GM18907 (cell line): ENCODE data around the gene SSH2.

Source experiments
- ATAC-seq: cut with Tn5 transposase; IDR thresholded peaks from one replicate; pipeline ENCODE4 v1.9.1; 2021; ENCODE audit warnings: mild to moderate bottlenecking, moderate library complexity; ENCODE audit not compliant: unreplicated experiment

Gene SSH2

DNA sequence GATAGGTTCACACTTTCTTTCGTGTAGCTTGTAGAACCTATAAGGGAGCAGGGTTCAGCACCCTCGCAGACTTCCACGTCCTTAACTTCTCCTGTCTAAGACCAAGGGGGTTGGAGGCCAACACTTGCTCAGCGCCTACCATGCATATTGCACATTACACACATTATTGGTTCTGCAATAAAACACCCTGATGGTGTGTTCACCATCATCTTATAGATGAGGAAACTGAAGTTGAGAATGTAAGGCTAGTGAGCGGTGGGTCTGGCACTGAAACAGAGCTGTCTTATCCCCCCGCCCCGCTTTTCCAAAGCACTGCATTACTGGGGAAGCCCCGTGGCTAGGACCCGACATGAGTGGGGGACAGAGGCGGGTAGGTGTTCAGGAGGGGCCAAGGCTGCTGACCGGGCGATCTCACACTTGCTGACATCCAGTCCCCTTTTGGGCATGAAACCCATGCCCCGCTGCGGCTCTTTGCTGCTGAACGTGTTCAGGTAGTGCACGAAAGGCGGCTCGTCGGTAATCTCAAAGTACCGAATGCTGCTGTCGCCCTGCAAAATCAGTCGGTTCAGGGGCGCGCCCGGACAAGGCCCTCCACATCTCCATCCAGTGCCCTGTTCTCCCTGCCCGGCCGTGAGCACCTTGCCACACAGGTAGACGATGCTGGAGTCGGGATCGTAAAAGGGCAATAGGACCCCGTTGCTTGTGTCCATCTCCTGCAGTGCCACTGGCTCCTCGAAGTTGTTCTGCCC, 313.6 kb downstream of the SSH2 start:
- no peak for ATAC-seq

GRCh38 chr17:29615492-29616299, 314.3 kb downstream of the SSH2 start:
- ATAC-seq, result peak; percentile 50

GRCh38 chr17:29615048-29615385, 315.0 kb downstream of the SSH2 start:
- ATAC-seq, result no peak

DNA sequence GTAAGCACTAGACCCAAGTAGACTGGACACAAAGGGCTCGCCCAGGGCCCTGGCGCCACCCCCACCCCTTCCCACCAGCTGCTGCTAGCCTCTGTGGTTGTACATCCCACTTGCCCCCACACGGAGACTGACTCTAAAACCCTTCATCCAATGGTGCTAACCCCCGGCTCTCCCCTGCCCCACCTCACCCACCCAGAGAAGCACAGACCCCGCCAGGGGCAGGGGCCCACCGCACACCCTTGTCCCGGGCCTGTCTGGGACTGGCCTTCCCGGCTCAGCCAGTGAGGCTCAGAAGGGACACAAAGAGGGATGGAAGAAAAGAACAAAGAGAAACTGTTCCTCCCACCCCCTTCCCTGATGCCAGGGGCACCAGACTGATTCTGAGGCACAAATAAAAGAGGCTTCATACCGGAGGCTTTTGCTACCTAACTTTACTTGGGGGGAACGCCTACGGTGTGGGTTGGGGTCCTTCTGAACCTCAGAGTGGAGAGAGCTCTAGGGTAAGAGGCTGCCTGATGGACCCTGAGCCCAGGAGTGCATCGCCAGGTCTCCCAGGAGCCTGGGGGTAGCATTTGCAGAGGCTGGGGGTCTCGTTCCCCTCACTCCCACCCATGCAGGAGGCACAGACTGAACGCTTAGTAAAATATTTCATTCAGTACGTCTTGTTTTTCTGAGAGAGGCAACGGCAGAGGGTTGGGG, 315.5 kb downstream of the SSH2 start:
- no peak for ATAC-seq

DNA sequence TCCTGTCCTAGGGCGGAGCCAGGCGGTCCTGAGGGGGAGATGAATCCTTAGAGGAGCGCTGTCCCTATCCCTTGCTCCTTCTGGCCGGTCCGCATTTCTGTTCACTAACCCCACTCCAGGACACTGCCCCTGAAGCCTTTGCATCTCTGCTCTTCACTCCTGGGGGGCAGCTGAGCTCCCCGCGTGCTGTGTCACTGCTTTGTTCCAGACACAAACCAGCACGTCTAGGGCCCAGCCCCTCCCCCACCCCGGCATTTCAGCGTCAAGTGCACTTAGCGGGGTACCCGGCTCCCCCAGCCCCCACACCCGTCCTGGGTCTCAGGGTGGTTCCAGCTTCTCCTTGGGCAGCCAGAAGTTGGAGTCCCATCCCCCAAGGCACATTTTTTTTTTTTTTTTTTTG, 316.2 kb downstream of the SSH2 start:
- no peak for ATAC-seq

DNA sequence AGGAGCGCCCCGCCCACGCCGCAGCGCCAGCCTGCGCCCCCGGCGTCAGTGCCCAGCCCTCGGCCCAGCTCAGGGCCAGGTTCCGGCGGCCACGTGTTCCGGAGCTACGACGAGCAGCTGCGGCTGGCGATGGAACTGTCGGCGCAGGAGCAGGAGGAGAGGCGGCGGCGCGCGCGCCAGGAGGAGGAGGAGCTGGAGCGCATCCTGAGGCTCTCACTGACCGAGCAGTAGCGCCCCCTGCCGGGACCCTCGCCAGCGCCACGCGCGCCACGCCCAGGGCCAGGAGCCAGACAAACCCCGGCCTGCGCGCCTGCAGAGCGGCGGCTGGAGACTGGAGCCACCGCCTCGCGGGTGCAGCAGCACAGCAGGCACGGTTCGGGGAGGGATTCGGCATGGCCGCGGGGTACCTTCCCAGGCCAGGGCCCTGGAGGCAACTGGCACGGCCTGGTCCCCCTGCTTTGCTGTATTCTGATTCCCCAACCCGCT, 316.6 kb downstream of the SSH2 start:
- ATAC-seq, result no peak

- no peak for ATAC-seq
These were observed 317.4 kb downstream of the SSH2 start for GRCh38 chr17:29612404-29613280.

DNA sequence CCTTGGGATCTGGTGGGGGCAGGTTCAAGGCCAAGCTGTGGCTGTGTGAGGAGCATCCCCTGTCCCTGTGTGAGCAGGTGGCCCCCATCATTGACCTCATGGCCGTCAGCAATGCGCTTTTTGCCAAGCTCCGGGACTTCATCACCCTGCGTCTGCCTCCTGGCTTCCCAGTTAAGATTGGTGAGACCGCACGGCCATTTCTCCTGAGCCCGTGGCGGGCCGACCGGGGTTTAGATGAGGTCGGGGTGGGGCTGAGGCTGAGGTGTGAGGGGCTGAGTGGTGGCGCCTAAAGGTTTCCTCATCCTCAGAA, 318.0 kb downstream of the SSH2 start:
- no peak for ATAC-seq

DNA sequence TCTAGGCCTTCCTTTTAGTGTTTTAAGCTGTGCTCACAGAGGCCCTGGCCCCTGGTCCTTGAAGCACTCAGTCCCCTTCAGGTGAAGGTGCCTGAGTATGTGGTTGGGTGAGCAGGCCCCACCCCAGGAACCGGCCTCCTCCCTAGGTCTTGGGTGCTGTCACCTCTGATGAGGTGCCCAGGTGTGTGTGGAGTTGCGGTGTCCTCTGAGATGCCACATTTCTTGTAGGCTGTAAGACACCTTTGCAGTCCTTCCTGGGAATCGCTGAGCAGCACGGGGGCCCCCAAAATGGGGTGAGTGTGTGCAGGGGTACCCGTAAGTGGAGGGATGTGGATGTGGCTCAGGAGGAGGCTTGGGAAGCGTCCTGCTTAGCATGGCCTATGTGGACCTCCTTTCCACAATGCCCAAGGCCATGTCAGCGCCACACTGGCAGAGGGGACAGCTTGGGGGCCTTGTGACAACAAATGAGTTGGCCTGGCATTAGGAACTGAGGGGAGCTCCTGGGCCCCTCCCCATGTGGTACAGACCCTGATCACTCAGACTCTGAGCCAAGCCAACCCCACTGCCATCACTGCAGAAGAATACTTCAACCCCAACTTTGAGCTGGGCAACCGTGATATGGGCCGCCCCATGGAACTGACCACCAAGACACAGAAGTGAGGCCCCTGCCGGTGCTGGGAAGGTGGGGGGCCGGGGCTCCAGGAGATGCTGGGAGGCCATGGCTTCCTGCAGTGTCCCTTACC, 318.5 kb downstream of the SSH2 start:
- no peak for ATAC-seq

DNA sequence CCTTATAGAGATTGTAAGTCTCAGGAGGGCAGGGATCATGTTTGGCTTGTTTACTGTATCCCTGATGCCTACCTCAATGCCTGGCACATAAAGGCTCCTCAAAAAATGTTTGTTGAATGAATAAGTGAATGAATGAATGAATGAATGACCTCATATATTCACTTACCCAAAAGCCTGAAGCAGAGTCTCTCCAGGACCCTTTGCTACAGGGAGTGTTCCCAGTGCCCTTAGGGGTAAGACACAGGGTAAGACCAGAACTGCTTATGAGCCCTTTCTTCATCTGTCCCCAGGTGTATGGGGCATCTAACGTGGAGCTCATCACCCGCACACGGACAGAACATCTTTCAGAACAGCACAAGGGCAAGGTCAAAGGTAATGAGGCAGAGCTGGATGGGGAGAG, 319.6 kb downstream of the SSH2 start:
- no peak for ATAC-seq

DNA sequence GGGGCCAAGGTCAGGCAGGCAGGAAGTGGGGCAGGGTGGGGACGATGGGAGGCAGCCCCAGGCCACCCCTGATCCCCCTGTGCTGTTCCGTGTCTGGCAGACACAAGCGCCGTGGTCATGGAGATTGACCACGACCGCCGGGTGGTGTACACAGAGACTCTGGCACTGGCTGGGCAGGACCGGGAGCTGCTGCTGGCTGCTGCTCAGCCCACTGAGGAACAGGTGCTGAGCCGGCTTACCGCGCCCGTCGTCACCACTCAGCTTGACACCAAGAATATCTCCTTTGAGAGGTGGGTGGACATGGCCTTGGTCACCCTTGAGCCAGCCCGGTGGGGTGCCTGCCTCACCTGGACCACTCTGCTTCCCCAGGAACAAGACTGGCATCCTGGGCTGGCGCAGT, 321.0 kb downstream of the SSH2 start:
- no peak for ATAC-seq

GRCh38 chr17:29607557-29608195, 322.4 kb downstream of the SSH2 start:
- no peak for ATAC-seq

DNA sequence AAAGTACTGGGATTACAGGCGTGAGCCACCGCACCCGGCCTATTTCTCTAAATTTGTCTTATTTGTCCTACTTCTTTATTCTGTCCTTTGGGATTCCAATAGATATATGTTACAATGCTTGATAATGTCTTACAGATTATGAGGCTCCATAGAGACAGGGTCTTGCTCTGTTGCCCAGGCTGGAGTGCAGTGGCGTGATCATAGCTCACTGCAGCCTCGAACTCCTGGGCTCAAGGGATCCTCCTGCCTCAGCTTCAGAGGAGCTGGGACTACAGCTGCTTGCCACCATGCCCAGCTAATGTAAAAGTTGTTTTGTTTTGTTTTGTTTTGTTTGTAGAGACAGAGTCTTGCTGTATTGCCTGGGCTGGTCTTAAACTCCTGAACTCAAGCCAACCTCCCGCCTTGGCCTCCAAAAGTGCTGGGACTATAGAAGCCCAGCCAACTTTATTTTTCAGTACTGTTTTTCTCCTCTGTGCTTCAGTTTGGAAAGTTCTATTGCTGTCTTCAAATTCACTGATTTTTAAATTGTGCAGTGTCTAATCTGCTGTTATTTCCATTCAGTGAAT, 326.8 kb downstream of the SSH2 start:
- ATAC-seq, result no peak

GRCh38 chr17:29597361-29598172, 332.5 kb downstream of the SSH2 start:
- ATAC-seq, result no peak

- no peak for ATAC-seq
These were observed 333.2 kb downstream of the SSH2 start for GRCh38 chr17:29596811-29597210.

GRCh38 chr17:29595943-29596774, 333.9 kb downstream of the SSH2 start:
- no peak for ATAC-seq

GRCh38 chr17:29595107-29595942, 334.7 kb downstream of the SSH2 start:
- ATAC-seq, result no peak
